Measurements from ENCODE around the gene SOX30.

GRCh38 chr5:157596487-157596886 is 55.8 kb downstream of the SOX30 start:
- TF ChIP-seq CTCF (IDR thresholded peaks at IDR 0.05) (no peak), E2F4 (CRISPR knock-in tag; IDR thresholded peaks at IDR 0.05; ENCODE audit: borderline replicate concordance, low read depth) (no peak), CREB1 (CRISPR knock-in tag; IDR thresholded peaks at IDR 0.05) (no peak), GRHL2 (CRISPR knock-in tag; IDR thresholded peaks at IDR 0.05; ENCODE audit: insufficient replicate concordance, severe bottlenecking) (no peak), ETV6 (CRISPR knock-in tag; IDR thresholded peaks at IDR 0.05) (no peak), ZBTB43 (CRISPR knock-in tag; IDR thresholded peaks at IDR 0.05) (no peak), FOXP4 (CRISPR knock-in tag; IDR thresholded peaks at IDR 0.05) (no peak)
- TF ChIP-seq, protein P1, sequence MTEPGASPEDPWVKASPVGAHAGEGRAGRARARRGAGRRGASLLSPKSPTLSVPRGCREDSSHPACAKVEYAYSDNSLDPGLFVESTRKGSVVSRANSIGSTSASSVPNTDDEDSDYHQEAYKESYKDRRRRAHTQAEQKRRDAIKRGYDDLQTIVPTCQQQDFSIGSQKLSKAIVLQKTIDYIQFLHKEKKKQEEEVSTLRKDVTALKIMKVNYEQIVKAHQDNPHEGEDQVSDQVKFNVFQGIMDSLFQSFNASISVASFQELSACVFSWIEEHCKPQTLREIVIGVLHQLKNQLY (CRISPR knock-in tag; IDR thresholded peaks at IDR 0.05) = no peak

Measured in WTC11 (cell line).